ENCODE data around the gene DOCK8.
A peak's percentile ranks its signal among the peaks of the same experiment; 100 is the strongest.

The DOCK8 gene

GRCh38 chr9:270657-271237 is 56.1 kb downstream of the DOCK8 start:
- DNase-seq, result no peak

- peak; percentile 53 for DNase-seq
Observed at GRCh38 chr9:272251-273213, 57.9 kb downstream of the DOCK8 start.

GRCh38 chr9:274406-274805 is 59.7 kb downstream of the DOCK8 start:
- no peak for DNase-seq

- DNase-seq, result no peak
Observed at GRCh38 chr9:277601-278295, 63.1 kb downstream of the DOCK8 start.

- no peak for DNase-seq
Observed at GRCh38 chr9:278651-279050, 64.0 kb downstream of the DOCK8 start.

- no peak for DNase-seq
Observed at GRCh38 chr9:279674-280073, 65.0 kb downstream of the DOCK8 start.

GRCh38 chr9:281741-282645 is 67.3 kb downstream of the DOCK8 start:
- no peak for DNase-seq

- no peak for DNase-seq
Observed at GRCh38 chr9:286071-286740, 71.5 kb downstream of the DOCK8 start.

GRCh38 chr9:289121-289520 is 74.5 kb downstream of the DOCK8 start:
- no peak for DNase-seq

GRCh38 chr9:292915-293314 is 78.2 kb downstream of the DOCK8 start:
- DNase-seq, result no peak

- DNase-seq, result no peak
Observed at GRCh38 chr9:295576-295975, 80.9 kb downstream of the DOCK8 start.

- no peak for DNase-seq
Observed at GRCh38 chr9:296411-296810, 81.7 kb downstream of the DOCK8 start.

- DNase-seq, result no peak
Observed at GRCh38 chr9:297104-297972, 82.7 kb downstream of the DOCK8 start.

- no peak for DNase-seq
Observed at GRCh38 chr9:303502-303901, 88.8 kb downstream of the DOCK8 start.

- no peak for DNase-seq
Observed at GRCh38 chr9:304106-304505, 89.4 kb downstream of the DOCK8 start.

- no peak for DNase-seq
Observed at GRCh38 chr9:304519-305185, 90.0 kb downstream of the DOCK8 start.

GRCh38 chr9:306907-307306 is 92.2 kb downstream of the DOCK8 start:
- DNase-seq, result peak; percentile 18

GRCh38 chr9:311841-312240 is 97.2 kb downstream of the DOCK8 start:
- no peak for DNase-seq

GRCh38 chr9:312596-313320 is 98.1 kb downstream of the DOCK8 start:
- no peak for DNase-seq

Measured in effector CD8-positive, alpha-beta T cell (primary cell).